ENCODE measurements around the gene WFS1.

The WFS1 gene

GRCh38 chr4:6318206-6318605, 48.6 kb downstream of the WFS1 start:
- TF ChIP-seq CTCF (IDR thresholded peaks at IDR 0.05; ENCODE audit: insufficient read depth, low read length, poor library complexity, severe bottlenecking) = no peak
- no peak for TF ChIP-seq EZH2phosphoT487 (conservative IDR thresholded peaks at IDR 0.05; ENCODE audit: low read length)
- Histone ChIP-seq H3K27me3 (ENCODE audit: low read length) (no peaks in the 10 kb centered on the region), H2AFZ (ENCODE audit: low read depth, low read length, severe bottlenecking) (no peak overlapping the region), H3K79me2 (ENCODE audit: insufficient read depth, low read length) (no peaks in the 10 kb centered on the region), H3K9ac (ENCODE audit: low read length) (no peak overlapping the region), H3K4me3 (ENCODE audit: insufficient read depth, low read length, poor library complexity, severe bottlenecking) (no peak overlapping the region), H3K36me3 (ENCODE audit: low read length) (no peaks in the 10 kb centered on the region), H3K9me2 (replicated peaks; ENCODE audit: insufficient read depth, low read length) (no peaks in the 10 kb centered on the region), H3K27ac (ENCODE audit: low read depth, low read length) (no peak overlapping the region), H3K9me3 (ENCODE audit: insufficient read depth, low read length) (no peaks in the 10 kb centered on the region), H3K4me2 (ENCODE audit: low read depth, low read length, poor library complexity, severe bottlenecking) (no peak overlapping the region), H3F3A (ENCODE audit: insufficient read depth) (no peaks in the 10 kb centered on the region), H4K20me1 (ENCODE audit: low read depth, low read length) (no peaks in the 10 kb centered on the region)

DNA sequence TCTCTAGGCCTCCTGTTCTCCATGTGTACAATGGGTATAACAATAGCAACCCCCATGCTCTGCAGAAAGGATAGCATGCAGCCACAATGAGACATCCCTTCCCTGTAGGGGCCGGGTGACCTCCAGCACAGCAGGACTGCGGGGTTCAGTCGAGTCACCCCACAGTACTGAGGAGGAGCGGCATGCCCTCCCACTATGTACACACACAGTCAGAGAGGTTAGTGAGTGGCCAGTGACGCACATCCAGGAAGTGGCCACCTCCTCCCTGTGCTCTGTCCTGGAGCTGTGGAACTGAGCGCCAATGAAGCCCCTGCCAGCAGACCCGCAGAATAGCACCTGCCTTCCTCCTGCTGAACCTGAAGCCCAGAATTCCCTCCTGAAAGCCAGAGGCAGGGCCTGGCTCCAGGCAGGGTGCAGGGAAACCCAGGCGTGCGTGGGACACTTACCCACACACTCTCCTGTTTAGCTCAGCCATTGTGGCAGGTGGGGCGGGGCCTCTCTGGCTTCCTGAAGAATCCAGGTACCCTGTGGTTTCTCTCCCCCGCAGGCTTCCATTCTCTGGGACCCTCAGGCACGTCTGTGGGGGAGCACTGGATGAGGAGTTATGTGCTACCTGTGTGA, 50.0 kb downstream of the WFS1 start:
- H3K9ac ChIP-seq (ENCODE audit: low read length) = no peak overlapping the region
- no peak for TF ChIP-seq CTCF (IDR thresholded peaks at IDR 0.05; ENCODE audit: insufficient read depth, low read length, poor library complexity, severe bottlenecking)
- TF ChIP-seq EZH2phosphoT487 (conservative IDR thresholded peaks at IDR 0.05; ENCODE audit: low read length) = no peak
- no peak overlapping the region for H3K27ac ChIP-seq (ENCODE audit: low read depth, low read length)
- H2AFZ ChIP-seq (ENCODE audit: low read depth, low read length, severe bottlenecking) = no peak overlapping the region
- no peak overlapping the region for H3K4me3 ChIP-seq (ENCODE audit: insufficient read depth, low read length, poor library complexity, severe bottlenecking)
- no peaks in the 10 kb centered on the region for H3K36me3 ChIP-seq (ENCODE audit: low read length)
- no peaks in the 10 kb centered on the region for H3K79me2 ChIP-seq (ENCODE audit: insufficient read depth, low read length)
- H3K4me2 ChIP-seq (ENCODE audit: low read depth, low read length, poor library complexity, severe bottlenecking) = no peak overlapping the region
- no peaks in the 10 kb centered on the region for H4K20me1 ChIP-seq (ENCODE audit: low read depth, low read length)
- H3K27me3 ChIP-seq (ENCODE audit: low read length) = no peaks in the 10 kb centered on the region
- no peaks in the 10 kb centered on the region for H3F3A ChIP-seq (ENCODE audit: insufficient read depth)
- no peaks in the 10 kb centered on the region for H3K9me3 ChIP-seq (ENCODE audit: insufficient read depth, low read length)
- no peaks in the 10 kb centered on the region for H3K9me2 ChIP-seq (replicated peaks; ENCODE audit: insufficient read depth, low read length)

DNA sequence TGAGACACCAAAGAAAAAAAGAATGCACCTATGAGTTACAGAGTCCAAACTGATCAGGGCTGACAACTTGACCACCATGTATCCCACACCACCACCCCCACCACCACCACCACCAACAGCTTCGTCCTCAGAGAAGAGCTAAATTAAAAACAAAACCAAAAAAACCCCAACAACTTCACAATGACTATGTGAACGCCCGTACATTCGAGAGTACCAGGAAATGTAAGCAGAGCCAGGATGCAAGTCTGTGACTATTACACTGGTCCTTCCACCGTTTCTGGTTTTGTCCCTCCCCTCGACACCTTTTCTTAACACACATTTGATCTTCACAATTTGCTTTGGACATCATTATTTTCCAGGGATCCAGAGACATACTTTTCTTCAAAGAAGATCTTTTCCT, 51.0 kb downstream of the WFS1 start:
- no peak overlapping the region for H3K9ac ChIP-seq (ENCODE audit: low read length)
- no peak overlapping the region for H3K27ac ChIP-seq (ENCODE audit: low read depth, low read length)

More for the DNA sequence above, 51.0 kb downstream of the WFS1 start:
- no peaks in the 10 kb centered on the region for H3F3A ChIP-seq (ENCODE audit: insufficient read depth)
- no peak for TF ChIP-seq CTCF (IDR thresholded peaks at IDR 0.05; ENCODE audit: insufficient read depth, low read length, poor library complexity, severe bottlenecking)
- no peak for TF ChIP-seq EZH2phosphoT487 (conservative IDR thresholded peaks at IDR 0.05; ENCODE audit: low read length)
- H4K20me1 ChIP-seq (ENCODE audit: low read depth, low read length) = no peaks in the 10 kb centered on the region
- H3K9me3 ChIP-seq (ENCODE audit: insufficient read depth, low read length) = no peaks in the 10 kb centered on the region
- no peaks in the 10 kb centered on the region for H3K79me2 ChIP-seq (ENCODE audit: insufficient read depth, low read length)
- H2AFZ ChIP-seq (ENCODE audit: low read depth, low read length, severe bottlenecking) = no peak overlapping the region
- H3K36me3 ChIP-seq (ENCODE audit: low read length) = no peaks in the 10 kb centered on the region
- H3K4me2 ChIP-seq (ENCODE audit: low read depth, low read length, poor library complexity, severe bottlenecking) = no peak overlapping the region
- H3K9me2 ChIP-seq (replicated peaks; ENCODE audit: insufficient read depth, low read length) = no peaks in the 10 kb centered on the region
- no peak overlapping the region for H3K4me3 ChIP-seq (ENCODE audit: insufficient read depth, low read length, poor library complexity, severe bottlenecking)
- no peaks in the 10 kb centered on the region for H3K27me3 ChIP-seq (ENCODE audit: low read length)
